GM12864 (cell line): Measurements from ENCODE around the gene DOK5.

ENCODE experiments used
- DNase-seq: peaks from one replicate; pipeline ENCODE4 v3.0.0-alpha.2; 2011; ENCODE audit warnings: low read depth
- H3K4me3 ChIP-seq: 2 replicates; pipeline ENCODE4 v1.5.1; 2011; ENCODE audit warnings: mild to moderate bottlenecking, low read depth, low read length, control low read depth
- TF ChIP-seq, protein P1 (sequence below): IDR thresholded peaks from 2 replicates; pipeline ENCODE4 v1.5.1; 2011; ENCODE audit warnings: low read depth, mild to moderate bottlenecking, moderate library complexity, low read length, control low read depth, inconsistent platforms; ENCODE audit errors: missing control alignments

DOK5 gene

DNA sequence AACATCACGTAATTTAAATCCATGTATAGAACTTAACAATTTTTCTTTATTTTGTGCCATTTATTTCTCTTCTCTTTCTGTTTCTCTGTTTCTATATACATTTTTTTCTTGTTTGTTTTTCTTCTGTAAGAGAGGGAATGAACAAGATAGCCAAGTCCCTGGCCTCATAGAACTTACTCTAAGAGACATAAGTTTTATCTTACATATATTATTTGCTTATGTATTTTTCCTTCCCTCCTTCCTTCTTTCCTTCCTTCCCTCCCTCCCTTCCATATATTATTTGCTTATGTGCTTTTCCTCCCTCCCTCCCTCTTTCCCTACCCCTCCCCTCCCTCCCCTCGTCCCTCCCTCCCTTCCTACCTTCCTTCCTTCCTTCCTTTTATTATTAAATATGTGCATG, 13.0 kb downstream of the DOK5 start:
- no peak overlapping the region for H3K4me3 ChIP-seq

DNA sequence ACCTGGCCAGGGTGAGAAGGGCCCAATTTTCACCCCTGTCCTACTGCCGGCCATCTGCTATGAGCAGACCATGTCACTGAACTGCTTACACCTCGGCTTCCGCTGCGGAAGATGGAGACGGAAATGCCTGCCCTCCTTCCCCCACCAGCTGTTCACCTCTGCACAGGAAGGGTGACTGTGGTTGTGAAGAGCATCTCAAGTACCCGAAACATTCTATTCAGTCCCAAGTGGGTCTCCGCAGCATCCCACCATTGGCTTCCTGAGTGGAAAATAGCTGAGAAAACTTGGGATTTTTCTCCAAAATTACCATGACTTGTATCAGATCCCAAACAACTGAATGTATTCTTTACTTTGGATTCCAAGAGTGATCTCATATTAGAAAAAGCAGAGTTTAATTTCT, 16.1 kb downstream of the DOK5 start:
- TF ChIP-seq, protein P1, sequence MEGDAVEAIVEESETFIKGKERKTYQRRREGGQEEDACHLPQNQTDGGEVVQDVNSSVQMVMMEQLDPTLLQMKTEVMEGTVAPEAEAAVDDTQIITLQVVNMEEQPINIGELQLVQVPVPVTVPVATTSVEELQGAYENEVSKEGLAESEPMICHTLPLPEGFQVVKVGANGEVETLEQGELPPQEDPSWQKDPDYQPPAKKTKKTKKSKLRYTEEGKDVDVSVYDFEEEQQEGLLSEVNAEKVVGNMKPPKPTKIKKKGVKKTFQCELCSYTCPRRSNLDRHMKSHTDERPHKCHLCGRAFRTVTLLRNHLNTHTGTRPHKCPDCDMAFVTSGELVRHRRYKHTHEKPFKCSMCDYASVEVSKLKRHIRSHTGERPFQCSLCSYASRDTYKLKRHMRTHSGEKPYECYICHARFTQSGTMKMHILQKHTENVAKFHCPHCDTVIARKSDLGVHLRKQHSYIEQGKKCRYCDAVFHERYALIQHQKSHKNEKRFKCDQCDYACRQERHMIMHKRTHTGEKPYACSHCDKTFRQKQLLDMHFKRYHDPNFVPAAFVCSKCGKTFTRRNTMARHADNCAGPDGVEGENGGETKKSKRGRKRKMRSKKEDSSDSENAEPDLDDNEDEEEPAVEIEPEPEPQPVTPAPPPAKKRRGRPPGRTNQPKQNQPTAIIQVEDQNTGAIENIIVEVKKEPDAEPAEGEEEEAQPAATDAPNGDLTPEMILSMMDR = no peak
- DNase-seq = no peak

More for the DNA sequence above, 13.0 kb downstream of the DOK5 start:
- TF ChIP-seq, protein P1 = no peak
- DNase-seq = no peak

DNA sequence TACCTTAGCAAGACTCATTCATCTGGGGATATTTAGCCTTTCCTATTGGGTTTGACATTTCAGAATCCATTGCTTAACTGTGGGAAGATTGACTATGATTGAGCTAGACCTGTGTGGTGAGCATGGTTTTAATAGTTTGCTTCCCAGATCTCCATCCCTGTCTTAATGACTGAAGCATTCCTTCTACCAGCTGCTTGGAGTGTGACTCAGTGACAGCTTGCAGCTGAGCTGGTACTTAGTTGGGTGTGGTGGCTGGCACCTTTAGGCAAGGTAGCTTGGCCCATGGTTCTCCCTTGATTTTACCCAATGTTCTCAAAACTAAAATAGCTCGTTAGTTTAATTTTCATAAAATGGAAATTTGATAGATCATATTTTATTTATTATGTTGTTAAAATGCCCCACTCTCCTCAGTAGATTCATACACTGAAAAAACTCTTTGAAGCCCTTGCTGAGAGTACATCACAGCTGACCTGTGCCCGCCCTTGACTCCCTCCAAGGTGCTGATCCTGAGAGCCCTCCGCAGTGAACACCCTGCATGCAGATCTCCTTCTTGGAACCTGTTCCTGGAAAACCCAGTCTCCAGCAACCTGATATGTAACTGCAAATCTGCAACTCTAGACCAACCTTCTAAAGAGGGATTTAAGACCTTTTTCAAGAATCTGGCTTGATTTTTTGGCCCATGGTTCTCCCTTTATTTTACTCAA, 19.1 kb downstream of the DOK5 start:
- TF ChIP-seq, protein P1 = no peak
- H3K4me3 ChIP-seq = no peak overlapping the region
- DNase-seq = no peak

More for the DNA sequence above, 16.1 kb downstream of the DOK5 start:
- H3K4me3 ChIP-seq = no peak overlapping the region

DNA sequence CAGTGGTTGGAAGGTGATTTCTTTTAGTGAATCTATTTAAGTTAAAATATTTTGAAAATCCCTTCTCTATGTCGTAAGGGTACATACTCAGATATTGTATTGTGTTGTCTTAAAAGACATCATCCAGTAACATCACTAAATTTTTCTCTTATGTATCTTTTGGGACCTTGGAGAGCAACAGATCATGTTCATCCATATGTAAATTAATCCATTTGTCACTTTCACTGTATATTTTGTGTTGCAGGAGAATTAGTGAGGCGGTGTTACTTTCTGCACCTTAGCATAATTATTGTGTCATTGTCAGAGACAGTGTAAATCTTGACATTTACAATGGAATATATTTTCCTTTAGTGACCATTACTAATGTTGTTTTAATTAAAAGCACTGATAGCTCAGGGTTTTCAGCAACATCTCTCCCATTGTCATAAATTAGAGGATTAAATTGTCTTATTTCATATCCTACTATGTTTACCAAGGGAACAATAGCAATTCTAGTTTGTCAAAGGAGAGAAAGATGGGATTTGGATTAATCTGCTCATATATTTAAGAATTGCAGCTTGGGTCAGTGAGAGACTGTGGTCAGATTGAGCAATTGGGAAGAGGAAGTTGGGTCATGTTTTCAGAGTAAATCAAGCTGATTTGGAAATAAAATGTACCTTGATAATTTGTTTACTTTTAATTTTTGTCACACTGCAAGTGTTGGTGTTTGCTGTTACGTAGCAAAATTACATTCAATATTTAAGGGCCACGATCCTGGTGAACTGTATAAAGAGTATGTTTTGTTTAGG, 22.7 kb downstream of the DOK5 start:
- TF ChIP-seq, protein P1 = no peak
- no peak for DNase-seq
- H3K4me3 ChIP-seq = no peak overlapping the region

DNA sequence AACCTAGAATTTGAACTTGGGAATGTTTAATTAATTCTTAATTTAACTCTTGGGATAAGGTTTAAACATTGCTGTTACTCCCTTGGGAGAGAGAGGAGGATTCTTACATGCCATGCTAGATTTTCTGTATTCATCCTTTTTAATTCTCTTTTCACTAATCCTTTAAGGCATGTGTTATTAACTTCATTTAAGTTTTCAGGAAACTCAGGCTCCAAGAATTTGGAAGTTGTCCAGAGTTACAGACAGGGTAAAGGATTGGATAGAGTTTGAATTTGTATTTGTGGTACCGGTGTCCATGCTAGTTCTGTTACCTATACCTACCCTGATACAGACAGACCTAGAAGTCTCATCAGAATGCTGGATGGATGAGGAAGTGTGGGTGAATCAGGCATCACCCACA, 23.7 kb downstream of the DOK5 start:
- no peak overlapping the region for H3K4me3 ChIP-seq
- TF ChIP-seq, protein P1 = no peak
- no peak for DNase-seq

DNA sequence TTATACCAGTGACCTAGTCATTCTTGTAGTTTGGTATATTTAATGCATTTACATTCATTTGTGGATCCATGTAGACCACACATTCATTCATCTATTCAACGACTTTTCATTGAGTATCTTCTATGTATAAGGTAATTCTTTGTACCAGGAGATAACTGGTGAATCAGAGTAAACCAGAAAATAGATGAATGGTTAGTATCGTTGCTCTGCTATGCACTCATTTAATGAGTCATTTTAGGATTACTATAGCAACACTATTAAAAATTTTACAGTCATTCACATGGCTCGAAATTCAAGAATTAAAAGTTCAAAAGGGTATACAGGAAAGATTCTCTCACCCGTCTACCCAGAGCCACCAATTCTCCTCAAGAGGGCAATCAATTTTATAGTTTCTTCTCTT, 26.8 kb downstream of the DOK5 start:
- TF ChIP-seq, protein P1 = no peak
- DNase-seq = no peak

More for the DNA sequence above, 26.8 kb downstream of the DOK5 start:
- H3K4me3 ChIP-seq = no peak overlapping the region
